ENCODE data around the gene TGFBR1.

The TGFBR1 gene

GRCh38 chr9:99197124-99197630 lies 92.3 kb downstream of the TGFBR1 start:
- no peaks in the 10 kb centered on the region for H3K9me3 ChIP-seq (ENCODE audit: low read depth, low read length)
- no peak overlapping the region for H3K27ac ChIP-seq
- no peak for DNase-seq (ENCODE audit: low read depth, low spot score)
- H3K9ac ChIP-seq (ENCODE audit: insufficient read length): no peak overlapping the region
- no peak for TF ChIP-seq EZH2 (IDR thresholded peaks at IDR 0.05)
- TF ChIP-seq FOXP2 (optimal IDR thresholded peaks at IDR 0.05; ENCODE audit: control extremely low read depth, extremely low read length, insufficient read depth): no peak
- no peak for TF ChIP-seq POLR2AphosphoS5 (IDR thresholded peaks at IDR 0.05; ENCODE audit: borderline replicate concordance, low read depth, low read length)
- no peak overlapping the region for H3K4me3 ChIP-seq
- no peaks in the 10 kb centered on the region for H3K36me3 ChIP-seq (ENCODE audit: insufficient read depth, low read length)

GRCh38 chr9:99197987-99198386 lies 93.1 kb downstream of the TGFBR1 start:
- DNase-seq (ENCODE audit: low read depth, low spot score): no peak
- Histone ChIP-seq H3K36me3 (ENCODE audit: insufficient read depth, low read length) (no peaks in the 10 kb centered on the region), H3K9me3 (ENCODE audit: low read depth, low read length) (no peaks in the 10 kb centered on the region), H3K9ac (ENCODE audit: insufficient read length) (no peak overlapping the region), H3K4me3 (no peak overlapping the region), H3K27ac (no peak overlapping the region)
- TF ChIP-seq POLR2AphosphoS5 (IDR thresholded peaks at IDR 0.05; ENCODE audit: borderline replicate concordance, low read depth, low read length) (no peak), FOXP2 (optimal IDR thresholded peaks at IDR 0.05; ENCODE audit: control extremely low read depth, extremely low read length, insufficient read depth) (no peak), EZH2 (IDR thresholded peaks at IDR 0.05) (no peak)

GRCh38 chr9:99199938-99200539 lies 95.1 kb downstream of the TGFBR1 start:
- no peak overlapping the region for H3K9ac ChIP-seq (ENCODE audit: insufficient read length)
- H3K36me3 ChIP-seq (ENCODE audit: insufficient read depth, low read length): no peaks in the 10 kb centered on the region
- H3K4me3 ChIP-seq: no peak overlapping the region
- H3K27ac ChIP-seq: no peak overlapping the region
- TF ChIP-seq POLR2AphosphoS5 (IDR thresholded peaks at IDR 0.05; ENCODE audit: borderline replicate concordance, low read depth, low read length) (no peak), EZH2 (IDR thresholded peaks at IDR 0.05) (no peak), FOXP2 (optimal IDR thresholded peaks at IDR 0.05; ENCODE audit: control extremely low read depth, extremely low read length, insufficient read depth) (no peak)
- H3K9me3 ChIP-seq (ENCODE audit: low read depth, low read length): no peaks in the 10 kb centered on the region
- DNase-seq (ENCODE audit: low read depth, low spot score): no peak

GRCh38 chr9:99201603-99202002 lies 96.7 kb downstream of the TGFBR1 start:
- no peak for TF ChIP-seq POLR2AphosphoS5 (IDR thresholded peaks at IDR 0.05; ENCODE audit: borderline replicate concordance, low read depth, low read length)
- TF ChIP-seq EZH2 (IDR thresholded peaks at IDR 0.05): no peak
- no peak for TF ChIP-seq FOXP2 (optimal IDR thresholded peaks at IDR 0.05; ENCODE audit: control extremely low read depth, extremely low read length, insufficient read depth)
- Histone ChIP-seq H3K4me3 (no peak overlapping the region), H3K9me3 (ENCODE audit: low read depth, low read length) (no peaks in the 10 kb centered on the region), H3K36me3 (ENCODE audit: insufficient read depth, low read length) (no peaks in the 10 kb centered on the region), H3K27ac (no peak overlapping the region), H3K9ac (ENCODE audit: insufficient read length) (no peak overlapping the region)
- DNase-seq (ENCODE audit: low read depth, low spot score): no peak
